MM.1S (cell line): ENCODE measurements around the gene ZBTB7C.

ENCODE experiments used
- DNase-seq: peaks from one replicate; pipeline ENCODE4 v3.0.0-alpha.2; 2015
- H2AFZ ChIP-seq: fragments of 300-600 bp; sonication (generic); 2 replicates; pipeline ENCODE4 v1.6.0; 2016; ENCODE audit warnings: antibody characterized with exemption, low read length
- H3F3A ChIP-seq: fragments of 300-600 bp; sonication (generic); 2 replicates; pipeline ENCODE4 v1.6.1; 2016; ENCODE audit warnings: mild to moderate bottlenecking, antibody characterized with exemption, low read length, moderate library complexity, mixed read lengths; ENCODE audit not compliant: insufficient read depth
- H3K27ac ChIP-seq: fragments of 300-600 bp; sonication (generic); 2 replicates; pipeline ENCODE4 v1.5.1; 2016; ENCODE audit warnings: mild to moderate bottlenecking, low read length
- H3K27me3 ChIP-seq: fragments of 300-600 bp; sonication (generic); replicated peaks from 2 replicates; pipeline ENCODE4 v1.6.0; 2016; ENCODE audit warnings: low read length; ENCODE audit not compliant: insufficient read depth
- H3K36me3 ChIP-seq: fragments of 300-600 bp; sonication (generic); replicated peaks from 2 replicates; pipeline ENCODE4 v1.6.1; 2016; ENCODE audit warnings: mild to moderate bottlenecking, low read length, mixed read lengths; ENCODE audit not compliant: insufficient read depth
- H3K4me1 ChIP-seq: fragments of 300-600 bp; sonication (generic); 2 replicates; pipeline ENCODE4 v1.6.1; 2016; ENCODE audit warnings: low read length, mixed read lengths
- H3K4me2 ChIP-seq: fragments of 300-600 bp; sonication (generic); 2 replicates; pipeline ENCODE4 v1.6.0; 2016; ENCODE audit warnings: low read depth, low read length
- H3K4me3 ChIP-seq: fragments of 300-600 bp; sonication (generic); 2 replicates; pipeline ENCODE4 v1.5.1; 2016; ENCODE audit warnings: low read length, mixed read lengths
- H3K79me2 ChIP-seq: fragments of 300-600 bp; sonication (generic); 2 replicates; pipeline ENCODE4 v1.6.1; 2016; ENCODE audit warnings: mixed run types, low read length, mixed read lengths
- H3K9ac ChIP-seq: fragments of 300-600 bp; sonication (generic); 2 replicates; pipeline ENCODE4 v1.6.1; 2016; ENCODE audit warnings: low read length, mixed read lengths
- H3K9me2 ChIP-seq: fragments of 300-600 bp; sonication (generic); replicated peaks from 2 replicates; pipeline ENCODE4 v1.6.1; 2016; ENCODE audit warnings: mild to moderate bottlenecking, low read length, mixed read lengths; ENCODE audit not compliant: insufficient read depth
- H3K9me3 ChIP-seq: fragments of 300-600 bp; sonication (generic); replicated peaks from 2 replicates; pipeline ENCODE4 v1.6.1; 2016; ENCODE audit warnings: mild to moderate bottlenecking, low read length, mixed read lengths; ENCODE audit not compliant: insufficient read depth
- H4K20me1 ChIP-seq: fragments of 300-600 bp; sonication (generic); 2 replicates; pipeline ENCODE4 v1.6.1; 2016; ENCODE audit warnings: mild to moderate bottlenecking, low read length, moderate library complexity, mixed read lengths; ENCODE audit not compliant: insufficient read depth
- CTCF ChIP-seq: fragments of 300-600 bp; sonication (generic); IDR thresholded peaks from 2 replicates; pipeline ENCODE4 v1.5.1; 2016; ENCODE audit warnings: antibody characterized with exemption, low read length, mixed read lengths
- EZH2 ChIP-seq: fragments of 300-600 bp; sonication (generic); optimal IDR thresholded peaks from 2 replicates; pipeline ENCODE3; 2017; ENCODE audit warnings: low read depth, mild to moderate bottlenecking, antibody characterized with exemption, low read length, mixed read lengths
- EZH2phosphoT487 ChIP-seq: fragments of 300-600 bp; sonication (generic); IDR thresholded peaks from 2 replicates; pipeline ENCODE4 v1.6.1; 2018; ENCODE audit warnings: antibody characterized with exemption, low read length

ZBTB7C gene

GRCh38 chr18:48171490-48172188 lies 237.5 kb downstream of the ZBTB7C start:
- TF ChIP-seq CTCF: no peak
- no peak for TF ChIP-seq EZH2
- TF ChIP-seq EZH2phosphoT487: no peak
- H3K79me2 ChIP-seq: no peaks in the 10 kb centered on the region
- no peak overlapping the region for H3K4me2 ChIP-seq
- no peaks in the 10 kb centered on the region for H3K9me2 ChIP-seq
- H3K4me3 ChIP-seq: no peak overlapping the region
- no peak overlapping the region for H3K27ac ChIP-seq
- H4K20me1 ChIP-seq: no peaks in the 10 kb centered on the region
- H3K36me3 ChIP-seq: no peaks in the 10 kb centered on the region
- H3K9ac ChIP-seq: no peak overlapping the region
- no peak for DNase-seq
- H2AFZ ChIP-seq: no peak overlapping the region
- no peaks in the 10 kb centered on the region for H3K9me3 ChIP-seq
- no peaks in the 10 kb centered on the region for H3F3A ChIP-seq
- no peaks in the 10 kb centered on the region for H3K4me1 ChIP-seq
- H3K27me3 ChIP-seq: no peaks in the 10 kb centered on the region

GRCh38 chr18:48170651-48171050 lies 238.5 kb downstream of the ZBTB7C start:
- Histone ChIP-seq H3K9me2 (no peaks in the 10 kb centered on the region), H3K79me2 (no peaks in the 10 kb centered on the region), H3K4me3 (no peak overlapping the region), H3F3A (no peaks in the 10 kb centered on the region), H3K36me3 (no peaks in the 10 kb centered on the region), H3K27me3 (no peaks in the 10 kb centered on the region), H3K9ac (no peak overlapping the region), H3K4me1 (no peaks in the 10 kb centered on the region), H3K4me2 (no peak overlapping the region), H3K27ac (no peak overlapping the region), H3K9me3 (no peaks in the 10 kb centered on the region), H2AFZ (no peak overlapping the region), H4K20me1 (no peaks in the 10 kb centered on the region)
- no peak for TF ChIP-seq EZH2
- no peak for TF ChIP-seq CTCF
- DNase-seq: no peak

- H3K79me2 ChIP-seq: no peaks in the 10 kb centered on the region
- no peak overlapping the region for H3K4me2 ChIP-seq
- no peak overlapping the region for H3K9ac ChIP-seq
- DNase-seq: no peak
- H3K36me3 ChIP-seq: no peaks in the 10 kb centered on the region
- H3K27me3 ChIP-seq: no peaks in the 10 kb centered on the region
- no peaks in the 10 kb centered on the region for H3K9me2 ChIP-seq
- H3K4me1 ChIP-seq: no peaks in the 10 kb centered on the region
- no peak for TF ChIP-seq CTCF
- no peak for TF ChIP-seq EZH2
- TF ChIP-seq EZH2phosphoT487: no peak
- H3F3A ChIP-seq: no peaks in the 10 kb centered on the region
- H3K9me3 ChIP-seq: no peaks in the 10 kb centered on the region
- H2AFZ ChIP-seq: no peak overlapping the region
- H3K27ac ChIP-seq: no peak overlapping the region
- no peak overlapping the region for H3K4me3 ChIP-seq
- H4K20me1 ChIP-seq: no peaks in the 10 kb centered on the region
Measured at GRCh38 chr18:48168861-48169260, 240.3 kb downstream of the ZBTB7C start.
